ENCODE measurements around the gene AADACL4.

DNA sequence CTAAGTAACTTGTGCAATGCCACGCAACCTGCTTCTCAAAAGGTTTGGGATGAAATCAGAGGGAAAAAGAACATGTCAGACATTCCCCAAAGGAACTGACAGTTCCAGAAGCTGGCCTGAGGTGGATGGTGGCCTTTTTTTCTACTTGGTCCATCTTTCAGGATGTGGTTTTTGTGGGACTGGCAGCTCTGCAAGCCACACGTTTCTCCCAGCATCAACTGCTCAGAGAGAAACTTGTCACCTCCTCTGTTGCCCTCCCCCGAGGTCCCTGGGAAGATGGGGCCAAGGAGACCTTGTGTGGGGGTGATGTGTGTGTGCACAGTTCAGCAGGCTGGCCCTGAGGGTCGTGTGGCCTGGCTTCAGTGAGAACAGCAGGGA, 23.4 kb upstream of the AADACL4 start:
- TF ChIP-seq CTCF (IDR thresholded peaks at IDR 0.05 in 8 of 11, conservative IDR thresholded peaks at IDR 0.05 in 3 of 11) (no peak), POLR2AphosphoS5 (IDR thresholded peaks at IDR 0.05) (no peak), POLR2A (IDR thresholded peaks at IDR 0.05) (no peak)

Measured in spleen (tissue), 7 donors.